Fibroblast of lung (primary cell): ENCODE measurements around the gene STPG2. TPM values are rescaled to one million over a fixed set of nuclear protein-coding genes. Genes with fewer than 3 reads are reported as not detected.

ENCODE experiments used
- DNase-seq, 2 donors: peaks; one replicate each; pipeline versions ENCODE4 v3.0.0 to v3.0.0-alpha.2; 2010; ENCODE audit warnings: low read depth in 2 of 2
- H2AFZ ChIP-seq: 2 replicates; pipeline ENCODE4 v1.5.1; 2012; ENCODE audit warnings: low read length, control low read depth, inconsistent platforms
- H3K27ac ChIP-seq: 2 replicates; pipeline ENCODE4 v1.5.1; 2011; ENCODE audit warnings: low read length, control low read depth; ENCODE audit not compliant: insufficient read depth
- H3K27me3 ChIP-seq: 2 replicates; pipeline ENCODE4 v1.5.1; 2011; ENCODE audit warnings: mild to moderate bottlenecking, low read length; ENCODE audit not compliant: control insufficient read depth, insufficient read depth
- H3K36me3 ChIP-seq: 2 replicates; pipeline ENCODE4 v1.5.1; 2011; ENCODE audit warnings: low read length; ENCODE audit not compliant: control insufficient read depth, insufficient read depth
- H3K4me1 ChIP-seq: 2 replicates; pipeline ENCODE4 v1.5.1; 2011; ENCODE audit warnings: low read length; ENCODE audit not compliant: control insufficient read depth, insufficient read depth; ENCODE audit errors: extremely low read depth
- H3K4me2 ChIP-seq: 2 replicates; pipeline ENCODE4 v1.5.1; 2011; ENCODE audit warnings: low read length, control low read depth; ENCODE audit not compliant: insufficient read depth; ENCODE audit errors: extremely low read depth
- H3K4me3 ChIP-seq, 4 experiments: fragments of 200-600 bp in 1 of 4; sonication (generic) in 1 of 4; replicated peaks in 1 of 4; 2 replicates each; pipeline ENCODE4 v1.5.1; 2011 to 2016; ENCODE audit warnings: low read length in 4 of 4, low read depth in 3 of 4, mild to moderate bottlenecking in 3 of 4, control low read depth in 2 of 4, inconsistent platforms in 1 of 4, mixed read lengths in 1 of 4; ENCODE audit not compliant: insufficient read depth in 1 of 4; ENCODE audit errors: control extremely low read depth in 1 of 4
- H3K79me2 ChIP-seq: 2 replicates; pipeline ENCODE4 v1.5.1; 2012; ENCODE audit warnings: mild to moderate bottlenecking, low read length, inconsistent platforms; ENCODE audit not compliant: control insufficient read depth, insufficient read depth
- H3K9ac ChIP-seq: 2 replicates; pipeline ENCODE4 v1.5.1; 2011; ENCODE audit warnings: mild to moderate bottlenecking, low read length, control low read depth; ENCODE audit not compliant: insufficient read depth
- H3K9me3 ChIP-seq: 2 replicates; pipeline ENCODE4 v1.5.1; 2012; ENCODE audit warnings: low read depth, low read length; ENCODE audit not compliant: control insufficient read depth, insufficient read depth
- H4K20me1 ChIP-seq: 2 replicates; pipeline ENCODE4 v1.5.1; 2011; ENCODE audit warnings: low read length; ENCODE audit not compliant: control insufficient read depth, insufficient read depth; ENCODE audit errors: extremely low read depth
- EZH2 ChIP-seq: IDR thresholded peaks from 2 replicates; pipeline ENCODE4 v1.5.1; 2012; ENCODE audit warnings: low read length, control low read depth, mild to moderate bottlenecking; ENCODE audit errors: missing control alignments
- polyA minus RNA-seq: library from RNA; depleted of rRNA, polyadenylated mRNA; stranded (reverse); fragments of >200 nt; gene quantifications from 2 replicates; pipeline ENCODE4 v1.2.3, GENCODE V29; 2011; ENCODE audit warnings: low replicate concordance
- polyA plus RNA-seq, 2 donors: library from polyadenylated mRNA; depleted of rRNA in 1 of 2; stranded (reverse) in 1 of 2; unstranded in 1 of 2; fragments of >200 nt; gene quantifications; 2 replicates each; pipeline ENCODE4 v1.2.1, GENCODE V29; 2011 to 2012; ENCODE audit warnings: missing spikeins in 1 of 2
- total RNA-seq: library from RNA; depleted of rRNA; stranded (reverse); fragments of >200 nt; gene quantifications from 2 replicates; pipeline ENCODE4 v1.2.1, GENCODE V29; 2014
- TF ChIP-seq, protein P1 (sequence below), 2 donors: IDR thresholded peaks in 1 of 2; conservative IDR thresholded peaks in 1 of 2; 1 replicate in 1 of 2; 2 replicates in 1 of 2; pipeline ENCODE4 v1.5.1; 2011 to 2012; ENCODE audit warnings: low read length in 2 of 2, control low read depth in 1 of 2, inconsistent platforms in 1 of 2, low read depth in 1 of 2, mild to moderate bottlenecking in 1 of 2

STPG2 gene
- total RNA-seq (under 0.01 and 0.17 TPM in 2 replicates), polyA plus RNA-seq (not detected in 2 replicates), polyA minus RNA-seq (not detected in 2 replicates)
- not detected in 2 replicates for polyA plus RNA-seq (2012)

DNA sequence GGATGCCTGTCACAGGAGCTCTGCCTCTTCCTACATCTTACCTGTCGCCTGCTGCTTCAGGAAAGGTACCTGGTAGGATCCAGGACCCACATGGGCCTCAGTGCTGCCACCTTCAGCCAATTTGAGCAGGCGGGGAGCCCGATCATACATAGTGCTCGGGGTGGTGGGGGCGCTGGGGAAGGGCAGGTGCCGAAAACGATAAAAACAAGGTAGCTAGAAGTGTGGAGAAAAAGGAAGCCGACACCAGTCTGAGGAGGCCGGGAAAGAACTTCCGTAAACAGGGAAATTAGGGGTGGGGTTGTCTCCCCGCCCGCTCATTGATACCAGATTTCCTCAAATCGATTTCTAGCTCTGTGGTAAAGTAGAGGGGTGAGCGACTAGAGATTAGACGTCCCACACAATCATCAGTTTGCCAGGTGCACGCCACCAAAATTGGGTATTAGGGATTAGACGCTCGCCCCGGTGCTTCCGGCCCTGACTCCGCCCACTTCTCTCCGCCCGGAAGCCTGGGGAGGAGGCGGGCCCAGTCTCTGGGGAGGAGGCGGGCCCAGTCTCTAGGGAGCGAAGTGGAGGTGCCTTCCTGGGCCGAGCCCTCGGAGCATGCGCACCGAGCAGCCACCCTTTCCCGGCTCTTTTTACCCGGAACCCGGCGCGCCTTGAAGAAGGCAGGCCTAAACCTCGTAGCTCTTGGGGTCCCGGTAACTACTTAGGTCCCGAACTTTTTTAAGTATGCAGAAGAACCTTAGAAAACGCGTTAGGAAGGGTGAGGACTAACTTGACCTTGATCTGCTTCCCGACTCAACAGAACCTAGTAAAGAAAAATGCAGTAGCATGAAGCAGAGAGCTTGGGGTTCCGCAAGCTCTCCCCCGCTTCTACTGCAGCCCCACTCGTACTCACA is at the start of gene STPG2:
STPG2 (minus strand) TSS at position 476 of the 899 bp plus-strand sequence.
- TF ChIP-seq EZH2 = no peak
- TF ChIP-seq, protein P1, sequence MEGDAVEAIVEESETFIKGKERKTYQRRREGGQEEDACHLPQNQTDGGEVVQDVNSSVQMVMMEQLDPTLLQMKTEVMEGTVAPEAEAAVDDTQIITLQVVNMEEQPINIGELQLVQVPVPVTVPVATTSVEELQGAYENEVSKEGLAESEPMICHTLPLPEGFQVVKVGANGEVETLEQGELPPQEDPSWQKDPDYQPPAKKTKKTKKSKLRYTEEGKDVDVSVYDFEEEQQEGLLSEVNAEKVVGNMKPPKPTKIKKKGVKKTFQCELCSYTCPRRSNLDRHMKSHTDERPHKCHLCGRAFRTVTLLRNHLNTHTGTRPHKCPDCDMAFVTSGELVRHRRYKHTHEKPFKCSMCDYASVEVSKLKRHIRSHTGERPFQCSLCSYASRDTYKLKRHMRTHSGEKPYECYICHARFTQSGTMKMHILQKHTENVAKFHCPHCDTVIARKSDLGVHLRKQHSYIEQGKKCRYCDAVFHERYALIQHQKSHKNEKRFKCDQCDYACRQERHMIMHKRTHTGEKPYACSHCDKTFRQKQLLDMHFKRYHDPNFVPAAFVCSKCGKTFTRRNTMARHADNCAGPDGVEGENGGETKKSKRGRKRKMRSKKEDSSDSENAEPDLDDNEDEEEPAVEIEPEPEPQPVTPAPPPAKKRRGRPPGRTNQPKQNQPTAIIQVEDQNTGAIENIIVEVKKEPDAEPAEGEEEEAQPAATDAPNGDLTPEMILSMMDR (conservative IDR thresholded peaks at IDR 0.05 in 1 of 2, IDR thresholded peaks at IDR 0.05 in 1 of 2; ENCODE audit: low read depth in 1 of 2, low read length in 2 of 2) = peak; percentile 32 to 44

DNA sequence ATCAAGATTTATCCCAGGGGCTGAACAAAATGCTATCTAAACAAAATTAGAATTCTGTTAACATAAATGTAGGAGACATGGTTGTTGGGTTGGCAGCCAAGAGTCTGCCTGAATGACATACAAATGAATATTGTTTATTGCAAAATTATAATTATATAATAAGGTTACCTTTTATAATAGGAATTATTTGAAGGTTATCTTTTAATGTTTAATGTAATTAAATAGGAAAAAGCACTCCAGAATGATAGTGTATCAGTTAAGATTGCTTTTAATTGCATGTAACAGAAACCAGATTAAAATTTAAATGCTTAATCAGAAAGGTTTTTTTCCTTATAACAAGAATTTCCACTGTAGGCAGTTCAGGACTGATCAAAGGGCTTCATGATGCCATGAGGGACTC is 42.0 kb upstream of the STPG2 start:
- TF ChIP-seq EZH2 = no peak
- TF ChIP-seq, protein P1 (conservative IDR thresholded peaks at IDR 0.05 in 1 of 2, IDR thresholded peaks at IDR 0.05 in 1 of 2; ENCODE audit: low read depth in 1 of 2, low read length in 2 of 2) = no peak
- no peaks in the 10 kb centered on the region for H3K36me3 ChIP-seq

More for the DNA sequence above, at the start of gene STPG2:
- Histone ChIP-seq H3K4me2 (peak within 1 kb of the TSS; percentile 82), H3K9ac (no peak within 1 kb of the TSS), H4K20me1 (no peaks in the 10 kb centered on the region), H3K4me1 (no peaks in the 10 kb centered on the region), H3K36me3 (no peaks in the 10 kb centered on the region), H3K27me3 (no peaks in the 10 kb centered on the region), H3K9me3 (no peaks in the 10 kb centered on the region), H3K27ac (no peak within 1 kb of the TSS), H2AFZ (peak within 1 kb of the TSS; percentile 97), H3K4me3 (peak within 1 kb of the TSS; percentile 34 to 93 (median 68)), H3K79me2 (no peaks in the 10 kb centered on the region)
- peak; percentile 87 to 91 for DNase-seq

DNA sequence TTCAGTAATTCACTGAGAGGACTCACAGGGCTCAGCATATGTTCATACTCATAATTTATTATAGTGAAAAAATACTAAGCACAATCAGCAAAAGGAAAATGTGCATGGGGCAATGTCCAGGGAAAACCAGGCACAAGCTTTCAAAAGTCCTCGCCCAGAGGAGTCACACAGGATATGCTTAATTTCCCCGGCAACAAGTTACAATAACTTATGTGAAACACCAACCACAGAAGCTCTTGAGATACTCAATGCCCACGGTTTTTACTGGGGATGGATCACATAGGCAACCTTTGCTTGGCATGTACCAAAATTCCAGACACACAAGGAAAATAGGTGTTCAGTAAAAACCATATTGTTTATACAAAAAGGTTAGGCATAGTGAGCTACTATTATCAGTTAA is 38.5 kb upstream of the STPG2 start:
- H3K4me2 ChIP-seq = no peak overlapping the region
- H3K27me3 ChIP-seq = no peaks in the 10 kb centered on the region
- H4K20me1 ChIP-seq = no peaks in the 10 kb centered on the region
- H3K4me3 ChIP-seq = no peak overlapping the region
- TF ChIP-seq, protein P1 (conservative IDR thresholded peaks at IDR 0.05 in 1 of 2, IDR thresholded peaks at IDR 0.05 in 1 of 2; ENCODE audit: low read depth in 1 of 2, low read length in 2 of 2) = no peak
- TF ChIP-seq EZH2 = no peak
- H3K4me1 ChIP-seq = no peaks in the 10 kb centered on the region
- peak; percentile 12 to 19 for DNase-seq
- no peak overlapping the region for H3K27ac ChIP-seq
- no peaks in the 10 kb centered on the region for H3K79me2 ChIP-seq
- H3K9me3 ChIP-seq = no peaks in the 10 kb centered on the region
- H3K36me3 ChIP-seq = no peaks in the 10 kb centered on the region
- H3K9ac ChIP-seq = no peak overlapping the region
- H2AFZ ChIP-seq = no peak overlapping the region

More for the DNA sequence above, 42.0 kb upstream of the STPG2 start:
- no peak for DNase-seq
- no peak overlapping the region for H3K4me3 ChIP-seq
- no peak overlapping the region for H3K9ac ChIP-seq
- no peak overlapping the region for H3K4me2 ChIP-seq
- no peaks in the 10 kb centered on the region for H3K4me1 ChIP-seq
- no peak overlapping the region for H2AFZ ChIP-seq
- H3K27ac ChIP-seq = no peak overlapping the region
- H3K9me3 ChIP-seq = no peaks in the 10 kb centered on the region
- no peaks in the 10 kb centered on the region for H3K79me2 ChIP-seq
- H4K20me1 ChIP-seq = no peaks in the 10 kb centered on the region
- H3K27me3 ChIP-seq = no peaks in the 10 kb centered on the region
